Hepatocyte (in vitro differentiated cells): ENCODE data around the gene SLFN5.

ENCODE experiments used
- EZH2 ChIP-seq: fragments of 200-600 bp; sonication (generic); IDR thresholded peaks from 2 replicates; pipeline ENCODE4 v1.6.1; 2016; ENCODE audit warnings: antibody characterized with exemption, mild to moderate bottlenecking, borderline replicate concordance
- EZH2phosphoT487 ChIP-seq: fragments of 200-600 bp; sonication (generic); IDR thresholded peaks from one replicate; pipeline ENCODE4 v1.6.1; 2018; ENCODE audit warnings: antibody characterized with exemption, mild to moderate bottlenecking, low read depth, moderate library complexity; ENCODE audit not compliant: unreplicated experiment, severe bottlenecking
- TF ChIP-seq, protein P1 (sequence below): fragments of 200-600 bp; sonication (generic); IDR thresholded peaks from 2 replicates; pipeline ENCODE4 v1.5.1; 2016; ENCODE audit warnings: antibody characterized with exemption, mild to moderate bottlenecking; ENCODE audit not compliant: poor library complexity

DNA sequence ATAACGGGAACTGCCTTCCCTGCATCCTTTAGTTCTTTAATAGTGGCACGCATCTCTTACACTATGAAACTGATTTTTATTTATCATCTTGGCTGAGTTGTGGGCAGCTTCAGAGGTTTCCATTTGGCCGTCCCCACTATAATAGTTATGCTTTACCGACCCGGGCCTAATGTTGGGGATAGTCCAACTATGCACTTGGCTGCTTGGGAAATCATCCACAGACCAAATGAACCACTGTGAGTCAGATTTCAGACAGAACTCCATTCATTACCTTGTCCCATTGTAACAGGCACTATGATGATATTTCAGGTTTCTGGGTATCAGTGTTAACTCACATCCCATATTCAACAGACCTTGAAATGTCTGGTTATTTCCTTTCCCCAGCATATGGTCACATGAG lies 6.1 kb upstream of the SLFN5 start:
- TF ChIP-seq, protein P1, sequence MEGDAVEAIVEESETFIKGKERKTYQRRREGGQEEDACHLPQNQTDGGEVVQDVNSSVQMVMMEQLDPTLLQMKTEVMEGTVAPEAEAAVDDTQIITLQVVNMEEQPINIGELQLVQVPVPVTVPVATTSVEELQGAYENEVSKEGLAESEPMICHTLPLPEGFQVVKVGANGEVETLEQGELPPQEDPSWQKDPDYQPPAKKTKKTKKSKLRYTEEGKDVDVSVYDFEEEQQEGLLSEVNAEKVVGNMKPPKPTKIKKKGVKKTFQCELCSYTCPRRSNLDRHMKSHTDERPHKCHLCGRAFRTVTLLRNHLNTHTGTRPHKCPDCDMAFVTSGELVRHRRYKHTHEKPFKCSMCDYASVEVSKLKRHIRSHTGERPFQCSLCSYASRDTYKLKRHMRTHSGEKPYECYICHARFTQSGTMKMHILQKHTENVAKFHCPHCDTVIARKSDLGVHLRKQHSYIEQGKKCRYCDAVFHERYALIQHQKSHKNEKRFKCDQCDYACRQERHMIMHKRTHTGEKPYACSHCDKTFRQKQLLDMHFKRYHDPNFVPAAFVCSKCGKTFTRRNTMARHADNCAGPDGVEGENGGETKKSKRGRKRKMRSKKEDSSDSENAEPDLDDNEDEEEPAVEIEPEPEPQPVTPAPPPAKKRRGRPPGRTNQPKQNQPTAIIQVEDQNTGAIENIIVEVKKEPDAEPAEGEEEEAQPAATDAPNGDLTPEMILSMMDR = no peak
- TF ChIP-seq EZH2 (no peak), EZH2phosphoT487 (no peak)
